K562 treated with DMSO at 1 percent for 4 hours (cell line): ENCODE results near the gene UGT1A9. TPM values are rescaled to one million over a fixed set of nuclear protein-coding genes. Genes with fewer than 3 reads are reported as not detected.

Experiments
- total RNA-seq: library from RNA; unstranded; fragments of 300-600 nt; gene quantifications from 2 replicates; pipeline ENCODE4 v1.2.3, GENCODE V29; 2022; ENCODE audit not compliant: insufficient read depth

UGT1A9 gene
- total RNA-seq = not detected in 2 replicates

DNA sequence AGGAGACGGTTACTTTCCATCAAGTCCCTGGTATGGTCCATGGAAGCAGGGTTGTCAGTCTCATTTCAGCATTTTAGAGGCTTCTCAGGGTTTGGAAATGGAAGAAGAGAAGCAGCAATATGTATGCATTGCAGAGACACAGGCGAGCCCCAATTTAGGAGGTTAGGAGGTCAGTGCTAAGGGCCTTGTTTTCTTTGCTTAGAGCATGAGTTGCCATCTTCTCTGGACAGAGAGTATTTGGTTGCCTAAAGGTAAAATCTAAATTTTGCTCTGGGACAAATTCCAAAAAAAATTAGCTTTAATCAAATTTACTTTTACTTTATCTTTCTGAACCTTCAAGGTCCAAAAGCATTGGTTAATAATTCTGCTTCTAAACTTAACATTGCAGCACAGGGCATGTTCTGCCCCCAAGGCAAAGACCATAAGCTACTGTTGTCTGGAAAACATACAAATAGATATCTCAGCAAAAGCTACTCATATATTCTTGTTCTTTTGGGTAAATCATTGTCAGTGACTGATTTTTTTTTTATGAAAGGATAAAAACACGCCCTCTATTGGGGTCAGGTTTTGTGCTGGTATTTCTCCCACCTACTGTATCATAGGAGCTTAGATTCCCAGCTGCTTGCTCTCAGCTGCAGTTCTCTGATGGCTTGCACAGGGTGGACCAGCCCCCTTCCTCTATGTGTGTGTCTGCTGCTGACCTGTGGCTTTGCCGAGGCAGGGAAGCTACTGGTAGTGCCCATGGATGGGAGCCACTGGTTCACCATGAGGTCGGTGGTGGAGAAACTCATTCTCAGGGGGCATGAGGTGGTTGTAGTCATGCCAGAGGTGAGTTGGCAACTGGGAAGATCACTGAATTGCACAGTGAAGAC is at the start of gene UGT1A9:
UGT1A9 (plus strand) TSS at position 609 of the 872 bp plus-strand sequence; CDS start at position 646, 37 bp downstream.

GRCh38 chr2:233636306-233636705 is 35.4 kb upstream of the UGT1A9 start, which contains the start of gene UGT1A10:
Gene UGT1A10 (plus strand): TSS chr2:233636448. CDS start chr2:233636523, 75 bp downstream.

DNA sequence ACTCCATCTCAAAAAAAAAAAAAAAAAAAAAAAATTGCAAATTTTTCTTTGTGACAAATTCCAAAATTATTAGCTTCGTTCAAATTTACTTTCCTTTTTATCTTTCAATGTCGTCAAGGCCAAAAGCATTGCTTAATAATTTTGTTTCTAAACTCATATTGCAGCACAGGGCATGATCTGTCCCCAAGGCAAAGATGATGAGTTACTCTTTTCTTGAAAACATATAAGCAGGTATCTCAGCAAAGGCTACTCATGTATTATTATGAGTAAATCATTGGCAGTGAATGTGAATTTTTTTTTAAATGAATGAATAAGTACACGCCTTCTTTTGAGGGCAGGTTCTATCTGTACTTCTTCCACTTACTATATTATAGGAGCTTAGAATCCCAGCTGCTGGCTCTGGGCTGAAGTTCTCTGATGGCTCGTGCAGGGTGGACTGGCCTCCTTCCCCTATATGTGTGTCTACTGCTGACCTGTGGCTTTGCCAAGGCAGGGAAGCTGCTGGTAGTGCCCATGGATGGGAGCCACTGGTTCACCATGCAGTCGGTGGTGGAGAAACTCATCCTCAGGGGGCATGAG is 9.9 kb downstream of the UGT1A9 start, which contains the start of gene UGT1A7:
UGT1A7 (plus strand) TSS at position 381 of the 579 bp plus-strand sequence; CDS start at position 418, 37 bp downstream.

GRCh38 chr2:233692648-233693047 is 20.9 kb downstream of the UGT1A9 start, which contains the start of gene UGT1A6:
Gene UGT1A6 (plus strand): TSS chr2:233692890. CDS start chr2:233693005, 115 bp downstream.

DNA sequence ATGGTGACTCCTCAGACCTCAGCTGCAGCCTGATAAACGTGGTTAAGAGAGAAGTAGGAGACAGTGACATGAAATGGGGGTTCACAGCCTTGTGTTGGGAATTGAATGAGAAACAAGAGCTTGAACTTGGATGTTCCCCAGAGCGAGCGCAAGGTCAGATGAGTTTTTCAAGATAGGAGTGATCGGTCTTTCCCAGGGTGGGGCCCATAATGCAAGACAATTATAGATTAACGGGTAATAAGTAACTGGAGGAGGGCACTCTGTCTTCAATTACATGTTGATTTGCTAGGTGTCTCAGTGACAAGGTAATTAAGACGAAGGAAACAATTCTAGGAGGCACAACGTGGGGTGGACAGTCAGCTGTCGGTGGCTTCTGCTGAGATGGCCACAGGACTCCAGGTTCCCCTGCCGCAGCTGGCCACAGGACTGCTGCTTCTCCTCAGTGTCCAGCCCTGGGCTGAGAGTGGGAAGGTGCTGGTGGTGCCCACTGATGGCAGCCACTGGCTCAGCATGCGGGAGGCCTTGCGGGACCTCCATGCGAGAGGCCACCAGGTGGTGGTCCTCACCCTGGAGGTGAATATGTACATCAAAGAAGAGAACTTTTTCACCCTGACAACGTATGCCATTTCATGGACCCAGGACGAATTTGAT is 41.0 kb downstream of the UGT1A9 start, which contains the start of gene UGT1A5:
UGT1A5 (plus strand) TSS at position 297 of the 651 bp plus-strand sequence; CDS start at position 382, 85 bp downstream.

GRCh38 chr2:233718552-233718951 is 46.9 kb downstream of the UGT1A9 start, which contains the start of gene UGT1A4:
Gene UGT1A4 (plus strand): TSS chr2:233718736. CDS start chr2:233718821, 85 bp downstream.

DNA sequence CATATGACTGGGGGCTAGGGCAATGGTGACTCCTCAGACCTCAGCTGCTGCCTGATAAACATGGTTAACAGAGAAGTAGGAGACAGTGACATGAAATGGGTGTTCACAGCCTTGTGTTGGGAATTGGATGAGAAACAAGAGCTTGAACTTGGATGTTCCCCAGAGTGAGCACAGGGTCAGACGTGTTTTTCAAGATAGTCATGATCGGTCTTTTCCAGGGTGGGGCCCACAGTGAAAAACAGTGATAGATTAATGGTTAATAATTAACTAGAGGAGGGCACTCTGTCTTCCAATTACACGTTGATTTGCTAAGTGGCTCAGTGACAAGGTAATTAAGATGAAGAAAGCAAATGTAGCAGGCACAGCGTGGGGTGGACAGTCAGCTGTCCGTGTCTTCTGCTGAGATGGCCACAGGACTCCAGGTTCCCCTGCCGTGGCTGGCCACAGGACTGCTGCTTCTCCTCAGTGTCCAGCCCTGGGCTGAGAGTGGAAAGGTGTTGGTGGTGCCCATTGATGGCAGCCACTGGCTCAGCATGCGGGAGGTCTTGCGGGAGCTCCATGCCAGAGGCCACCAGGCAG is 57.1 kb downstream of the UGT1A9 start, which contains the start of gene UGT1A3:
UGT1A3 (plus strand) TSS at position 320 of the 579 bp plus-strand sequence; CDS start at position 405, 85 bp downstream.

GRCh38 chr2:233760043-233760442 is 88.3 kb downstream of the UGT1A9 start, which contains the start of gene UGT1A1:
Gene UGT1A1 (plus strand): TSS chr2:233760270. CDS start chr2:233760288, 18 bp downstream.

DNA sequence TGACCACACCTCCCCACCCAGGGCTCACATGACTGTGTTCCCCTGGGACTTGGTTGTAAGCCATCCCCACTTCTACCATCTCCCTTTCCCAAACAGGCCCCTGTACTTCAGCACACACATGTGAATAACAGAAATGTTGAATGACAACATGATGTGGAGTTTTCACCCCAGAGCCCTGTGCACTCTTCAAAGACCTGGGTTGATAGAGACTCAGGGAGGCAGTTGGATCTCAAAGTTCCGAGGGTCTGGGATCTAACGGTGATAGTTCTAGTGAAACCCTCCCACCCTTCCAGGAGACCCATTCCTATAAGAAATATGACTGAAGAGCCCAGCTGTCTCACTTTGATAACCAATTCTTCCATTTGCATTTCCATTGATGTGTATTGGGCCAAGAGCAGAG is 106.3 kb downstream of the UGT1A9 start, which contains the start of gene MROH2A:
MROH2A (plus strand) TSS at position 301 of the 400 bp plus-strand sequence. CDS start 1,029 bp downstream, outside the sequence.

Other genes starting within 250 kb of the UGT1A9 start
- 10.1 and 10.3 TPM in 2 replicates for gene USP40, start 105.1 kb upstream of the UGT1A9 start, total RNA-seq
- gene UGT1A8, start 54.3 kb upstream of the UGT1A9 start, total RNA-seq = not detected in 2 replicates
- gene UGT1A10, start 35.5 kb upstream of the UGT1A9 start, total RNA-seq = not detected in 2 replicates
- not detected in 2 replicates for gene UGT1A7, start 10.0 kb downstream of the UGT1A9 start, total RNA-seq
- not detected in 2 replicates for gene UGT1A6, start 21.0 kb downstream of the UGT1A9 start, total RNA-seq
- not detected in 2 replicates for gene UGT1A5, start 41.0 kb downstream of the UGT1A9 start, total RNA-seq
- gene UGT1A4, start 46.8 kb downstream of the UGT1A9 start, total RNA-seq = not detected in 2 replicates
- gene UGT1A3, start 57.1 kb downstream of the UGT1A9 start, total RNA-seq = not detected in 2 replicates
- gene UGT1A1, start 88.4 kb downstream of the UGT1A9 start, total RNA-seq = not detected in 2 replicates
- not detected in 2 replicates for gene MROH2A, start 106.4 kb downstream of the UGT1A9 start, total RNA-seq
- 18.1 and 25.3 TPM in 2 replicates for gene HJURP, start 182.6 kb downstream of the UGT1A9 start, total RNA-seq
- not detected in 2 replicates for gene TRPM8, start 245.5 kb downstream of the UGT1A9 start, total RNA-seq